A673 (cell line): ENCODE measurements around the gene CRIP3.

Source experiments
- CTCF ChIP-seq: fragments of 300-800, 200-600 bp; sonication (generic); conservative IDR thresholded peaks from 2 replicates; pipeline ENCODE4 v1.5.1; 2017; ENCODE audit warnings: low read depth, mild to moderate bottlenecking, antibody characterized with exemption, low read length, moderate library complexity, mixed read lengths
- EZH2 ChIP-seq: fragments of 200-600 bp; sonication (generic); IDR thresholded peaks from 2 replicates; pipeline ENCODE4 v1.6.1; 2017; ENCODE audit warnings: borderline replicate concordance, low read depth, mild to moderate bottlenecking, mixed read lengths, antibody characterized with exemption, low read length; ENCODE audit not compliant: poor library complexity, severe bottlenecking

GRCh38 chr6:43297644-43298564 lies 10.7 kb downstream of the CRIP3 start, which contains the start of gene SLC22A7:
- no peak for TF ChIP-seq CTCF
- TF ChIP-seq EZH2: no peak
